ENCODE results near the gene APOL3.
"Not testable (repeated sequence)": the region's sequence is repeated elsewhere in the genome, so short reads cannot be mapped to it uniquely, and the experiment has no call there.

APOL3 gene

DNA sequence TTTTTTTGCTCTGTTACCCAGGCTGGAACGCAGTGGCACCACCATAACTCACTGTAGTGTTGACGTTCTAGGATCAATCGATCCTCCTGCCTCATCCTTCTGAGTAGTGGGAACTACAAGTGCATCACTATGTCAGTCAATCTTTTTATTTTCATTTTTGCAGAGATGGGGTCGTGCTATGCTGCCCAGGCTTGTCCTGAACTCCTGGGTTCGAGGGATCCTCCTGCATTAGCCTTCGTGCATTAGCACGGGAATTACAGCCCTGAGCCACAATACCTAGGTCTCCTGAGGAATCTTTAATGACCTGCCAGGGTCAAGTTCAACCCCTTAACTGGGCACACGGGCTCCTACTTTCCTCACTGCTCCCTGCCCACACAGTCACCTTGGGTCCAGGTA is 4.4 kb downstream of the APOL3 start:
- DNase-seq: no peak

DNA sequence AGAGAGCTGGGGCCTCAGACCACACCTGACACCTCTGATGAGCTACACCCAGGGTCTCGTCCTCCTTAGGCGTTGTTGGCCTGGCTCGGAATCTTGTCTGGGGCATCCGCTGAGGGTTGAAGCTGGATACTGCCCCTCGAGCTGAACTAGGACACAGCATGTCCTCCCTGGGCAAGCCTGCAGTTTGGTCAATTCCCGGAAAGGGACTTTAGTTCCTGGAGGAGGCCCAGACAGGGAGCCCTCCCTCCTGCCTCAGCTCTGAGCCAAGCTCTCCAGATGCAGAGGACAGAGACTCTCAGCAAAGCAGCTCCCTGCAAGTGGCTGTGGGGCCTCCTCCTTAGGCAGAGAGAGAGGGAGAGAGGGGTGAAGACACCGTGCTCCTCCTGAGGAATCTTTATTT is 4.9 kb downstream of the APOL3 start:
- peak in 1 of 2 experiments; percentile 13 for DNase-seq

DNA sequence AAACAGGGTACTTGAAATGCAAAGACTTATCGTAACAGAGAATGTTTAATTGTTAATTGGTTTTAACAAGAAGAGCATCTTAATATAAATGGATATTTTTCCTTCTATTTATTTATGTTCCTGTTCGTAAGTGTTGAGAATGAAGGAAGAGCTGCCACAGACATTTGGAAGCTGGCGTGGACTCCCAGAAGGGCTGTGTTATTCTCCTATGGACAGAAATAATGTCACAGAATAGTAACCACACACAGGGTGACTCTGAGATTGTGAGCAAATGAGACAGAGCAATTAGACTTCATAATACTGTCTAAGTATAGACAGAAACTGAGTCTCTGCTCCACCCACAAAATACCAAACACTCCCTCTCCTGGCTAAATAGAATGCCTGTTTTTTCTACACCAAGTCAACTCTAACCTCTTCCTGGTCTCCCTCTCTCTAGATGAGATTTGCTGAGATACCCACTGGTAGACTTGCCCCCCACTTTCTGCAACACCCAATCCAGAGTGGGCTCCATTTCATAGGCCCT is 6.1 kb downstream of the APOL3 start:
- no peak for DNase-seq

DNA sequence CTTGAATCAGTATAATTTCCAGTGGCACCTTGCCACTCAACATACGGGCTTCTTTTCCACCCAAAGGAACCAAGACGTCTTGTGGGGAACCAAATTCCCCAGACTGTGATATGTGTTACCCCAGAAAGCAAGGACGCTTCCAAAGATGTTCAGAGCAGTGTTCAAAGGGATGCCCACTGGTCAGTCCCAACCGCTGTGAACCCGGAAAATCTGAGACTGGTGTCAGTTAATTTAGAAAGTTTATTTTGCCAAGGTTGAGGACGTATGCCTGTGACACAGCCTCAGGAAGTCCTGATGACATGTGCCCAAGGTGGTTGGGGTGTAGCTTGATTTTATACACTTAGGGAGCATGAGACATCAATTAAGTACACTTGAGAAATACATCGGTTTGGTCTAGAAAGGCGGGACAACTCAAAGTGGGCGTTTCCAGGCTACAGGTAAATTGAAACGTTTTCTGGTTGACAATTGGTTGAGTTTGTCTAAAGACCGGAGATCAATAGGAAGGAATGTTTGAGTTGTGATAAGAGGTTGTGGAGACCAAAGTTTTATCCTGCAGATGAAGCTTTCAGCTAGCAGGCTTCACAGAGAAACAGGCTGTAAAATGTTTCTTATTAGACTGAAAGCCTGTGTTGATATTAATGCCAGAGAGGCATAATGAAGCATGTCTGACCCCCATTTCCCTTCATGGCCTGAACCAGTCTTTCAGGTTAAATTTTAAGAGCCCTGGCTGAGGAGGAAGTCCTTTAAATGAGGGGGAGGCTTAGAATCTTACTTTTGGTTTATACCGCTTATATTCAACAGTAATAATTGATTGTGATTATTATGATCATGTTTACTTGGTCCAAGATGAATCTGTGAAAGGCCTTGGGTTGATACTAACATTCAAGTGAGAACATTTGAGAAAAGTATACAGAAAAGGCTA is 6.8 kb downstream of the APOL3 start:
- DNase-seq: no peak

DNA sequence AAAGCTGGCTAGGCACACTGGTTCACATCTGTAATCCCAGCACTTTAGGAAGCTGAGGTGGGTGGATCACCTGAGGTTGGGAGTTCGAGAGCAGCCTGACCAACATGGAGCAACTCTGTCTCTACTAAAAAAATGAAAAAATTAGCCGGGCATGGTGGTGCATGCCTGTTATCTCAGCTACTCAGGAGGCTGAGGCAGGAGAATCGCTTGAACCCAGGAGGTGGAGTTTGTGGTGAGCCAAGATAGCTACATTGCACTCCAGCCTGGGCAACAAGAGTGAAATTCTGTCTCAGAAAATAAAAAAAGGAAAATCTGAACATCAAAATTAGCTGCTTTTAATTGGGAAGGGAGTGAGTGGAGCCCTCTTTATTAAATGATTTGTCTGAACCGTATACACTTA is 7.7 kb downstream of the APOL3 start:
- DNase-seq: not testable (repeated sequence)

DNA sequence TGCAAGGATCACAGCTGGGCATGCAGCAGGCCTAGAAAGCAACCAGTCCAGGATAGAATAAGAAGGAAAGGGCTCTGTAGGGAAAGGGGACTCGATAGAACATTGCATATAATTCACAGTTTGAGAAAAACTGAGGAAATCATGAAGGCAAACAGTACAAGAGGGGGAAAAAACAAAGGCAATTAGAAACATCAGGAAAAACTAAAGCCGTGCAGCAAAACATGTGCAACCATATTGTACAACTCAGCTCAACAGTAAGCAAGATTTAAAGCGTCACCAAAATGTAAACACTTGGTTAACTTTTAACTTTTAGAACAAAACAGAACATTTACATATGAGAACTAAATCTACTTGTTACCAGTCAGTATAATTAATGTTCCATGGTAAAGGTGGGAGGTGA is 8.5 kb downstream of the APOL3 start:
- DNase-seq: no peak

DNA sequence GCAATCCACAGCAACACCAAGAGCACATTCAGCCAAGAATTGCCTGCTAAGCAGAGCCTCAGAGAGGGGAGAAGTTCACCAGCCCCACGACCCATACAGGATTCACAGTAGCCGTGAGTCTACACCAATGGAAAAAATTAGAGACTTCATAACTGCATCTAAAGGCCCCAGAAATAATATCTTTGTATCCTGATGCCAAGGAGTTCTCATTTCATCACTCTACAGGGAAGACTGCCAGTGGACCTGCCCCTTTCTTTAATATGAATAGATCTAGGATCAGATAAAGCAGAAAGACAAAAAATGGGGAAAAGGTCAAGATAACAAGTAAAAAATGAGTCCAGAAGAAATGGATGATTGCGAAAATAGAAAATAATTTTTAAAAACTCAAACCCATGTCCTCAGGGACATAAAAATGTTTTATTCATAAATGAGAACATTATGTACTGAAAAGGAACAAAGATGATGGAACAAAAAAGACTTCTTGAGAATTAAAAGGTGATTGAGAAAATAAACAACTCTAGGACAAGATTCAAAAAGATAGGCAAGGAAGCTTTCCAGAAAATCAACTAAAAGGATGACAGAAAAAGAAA is 9.5 kb downstream of the APOL3 start:
- DNase-seq: no peak

DNA sequence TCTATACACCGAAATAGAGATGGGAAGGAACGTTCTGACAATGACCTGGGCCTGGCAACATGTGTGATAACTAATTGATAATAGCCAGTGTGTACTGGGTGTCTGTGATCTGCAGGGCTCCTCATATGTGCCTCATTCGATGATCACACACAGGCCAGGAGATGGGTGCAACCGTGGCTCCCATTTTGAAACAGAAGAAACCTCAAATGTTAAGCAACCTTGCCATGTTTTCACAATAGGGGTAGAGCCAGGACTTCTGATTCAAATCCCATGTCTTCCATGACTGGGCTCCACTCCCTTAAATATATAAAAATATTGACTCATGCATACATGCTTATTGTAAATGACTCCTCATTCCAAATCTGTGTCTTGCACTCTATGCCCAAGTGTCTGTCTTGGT is 11.1 kb downstream of the APOL3 start:
- DNase-seq: no peak

DNA sequence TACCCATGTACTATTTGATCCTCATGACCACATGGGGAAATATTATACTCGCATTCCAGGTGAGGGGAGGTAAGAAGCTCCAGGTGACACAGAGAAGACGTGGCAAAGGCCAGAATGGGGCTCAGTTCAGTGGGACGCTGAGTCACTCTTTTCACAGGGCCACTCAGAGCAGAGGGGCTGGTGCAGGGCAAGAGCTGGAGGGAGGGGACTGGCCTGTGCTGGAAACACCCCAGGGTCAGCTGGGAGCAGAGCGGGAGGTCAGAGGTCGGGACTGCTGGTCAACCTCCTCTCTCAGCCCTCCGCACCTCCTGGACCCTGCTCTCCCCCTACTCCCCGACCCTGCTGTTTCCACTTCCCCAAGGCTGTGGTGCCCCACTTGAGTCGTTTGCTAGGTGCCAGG is 12.1 kb downstream of the APOL3 start:
- no peak for DNase-seq

DNA sequence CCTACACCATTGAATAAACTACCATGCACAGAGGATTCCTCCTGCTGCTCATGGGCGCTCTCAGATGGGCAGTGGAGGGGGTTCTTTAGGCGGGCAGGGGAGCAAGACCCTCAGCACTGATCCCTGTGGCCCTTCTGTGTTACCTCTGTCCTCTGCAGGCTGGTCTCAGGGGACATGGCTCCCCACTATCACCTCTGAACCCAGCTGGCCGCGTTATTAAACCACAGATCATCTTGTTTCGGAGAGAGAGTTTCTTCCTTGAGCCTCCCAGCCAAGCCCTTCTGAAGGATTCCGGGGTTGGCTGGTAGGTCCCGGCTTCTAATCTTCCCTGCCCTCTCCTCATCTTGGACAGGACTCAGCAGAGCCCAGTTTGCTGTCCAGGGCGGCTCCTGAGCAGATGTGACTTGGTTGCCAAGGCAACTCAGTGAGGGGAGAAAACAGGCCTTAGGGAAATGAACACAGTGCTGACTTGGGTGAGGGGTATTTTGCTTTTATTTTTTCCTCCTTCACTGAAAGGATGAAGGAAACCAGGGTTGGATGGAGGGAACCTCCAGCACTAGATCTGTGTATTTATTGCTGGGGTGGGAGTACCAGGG is 13.3 kb downstream of the APOL3 start:
- DNase-seq: no peak

DNA sequence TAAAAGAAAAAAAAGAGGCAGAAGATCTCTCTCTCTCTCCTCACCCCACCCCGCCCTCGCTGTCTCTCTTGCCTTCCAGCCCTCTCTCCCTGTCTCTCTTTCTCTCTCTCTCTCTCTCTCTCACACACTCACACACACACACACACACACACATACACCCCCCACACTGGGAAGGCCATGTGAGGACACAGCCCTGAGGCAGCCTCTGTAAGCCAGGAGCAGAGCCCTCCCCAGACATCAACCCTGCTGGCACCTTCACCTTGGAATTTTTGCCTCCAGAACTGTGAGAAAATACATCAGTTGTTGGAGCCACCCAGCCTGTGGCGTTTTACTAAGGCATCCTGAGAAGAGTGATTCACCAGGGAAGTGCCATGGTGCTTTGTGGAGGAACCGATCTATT is 14.7 kb downstream of the APOL3 start:
- DNase-seq: no peak

DNA sequence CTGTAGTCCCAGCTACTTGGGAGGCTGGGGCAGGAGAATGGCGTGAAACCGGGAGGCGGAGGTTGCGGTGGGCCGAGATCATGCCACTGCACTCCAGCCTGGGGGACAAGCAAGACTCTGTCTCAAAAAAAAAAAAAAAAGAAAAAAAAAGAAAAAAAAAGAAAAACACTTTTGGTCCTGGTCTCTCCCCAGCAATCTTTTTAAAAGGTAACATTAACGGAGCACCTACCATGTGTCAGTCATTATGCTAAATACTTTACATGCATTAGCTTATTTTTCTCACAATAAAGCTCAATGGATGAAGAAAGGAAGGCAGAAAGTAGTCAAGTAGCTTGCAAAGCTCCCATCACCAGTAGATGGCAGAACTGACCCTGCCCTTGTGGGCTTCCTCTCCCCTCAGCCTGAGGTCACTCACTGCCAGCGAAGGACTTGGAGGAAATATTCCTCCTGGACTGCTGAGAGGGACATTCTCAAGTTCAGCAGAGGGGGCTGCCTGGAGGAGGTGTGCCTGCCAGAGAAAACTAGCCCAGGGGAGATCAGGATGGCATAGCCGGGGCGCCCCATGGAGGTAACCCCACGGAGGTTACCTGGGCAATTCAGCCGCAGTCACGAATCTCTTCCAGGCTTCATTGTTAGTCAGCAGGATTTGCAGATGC is 15.5 kb downstream of the APOL3 start:
- DNase-seq: peak in 1 of 2 experiments; percentile 36

DNA sequence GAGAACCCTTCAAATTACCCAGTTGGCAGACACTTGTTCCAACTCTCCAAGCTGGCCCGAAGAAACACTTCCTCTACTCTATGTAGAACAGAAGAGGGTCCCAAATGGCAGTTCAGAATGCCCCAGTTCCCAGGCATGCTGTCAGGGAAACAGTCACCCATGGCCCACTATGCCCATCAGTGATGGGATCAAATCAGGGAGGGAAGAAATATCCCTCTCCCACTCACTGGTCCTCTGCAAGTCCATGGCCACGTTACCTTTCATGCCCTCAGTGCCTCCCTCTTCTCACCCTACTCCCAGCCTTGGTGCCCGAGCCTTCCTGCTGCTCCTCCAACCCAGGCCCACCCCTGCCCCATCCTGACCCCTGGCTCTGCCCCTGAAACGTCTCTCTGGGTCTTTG is 16.6 kb downstream of the APOL3 start:
- DNase-seq: no peak

DNA sequence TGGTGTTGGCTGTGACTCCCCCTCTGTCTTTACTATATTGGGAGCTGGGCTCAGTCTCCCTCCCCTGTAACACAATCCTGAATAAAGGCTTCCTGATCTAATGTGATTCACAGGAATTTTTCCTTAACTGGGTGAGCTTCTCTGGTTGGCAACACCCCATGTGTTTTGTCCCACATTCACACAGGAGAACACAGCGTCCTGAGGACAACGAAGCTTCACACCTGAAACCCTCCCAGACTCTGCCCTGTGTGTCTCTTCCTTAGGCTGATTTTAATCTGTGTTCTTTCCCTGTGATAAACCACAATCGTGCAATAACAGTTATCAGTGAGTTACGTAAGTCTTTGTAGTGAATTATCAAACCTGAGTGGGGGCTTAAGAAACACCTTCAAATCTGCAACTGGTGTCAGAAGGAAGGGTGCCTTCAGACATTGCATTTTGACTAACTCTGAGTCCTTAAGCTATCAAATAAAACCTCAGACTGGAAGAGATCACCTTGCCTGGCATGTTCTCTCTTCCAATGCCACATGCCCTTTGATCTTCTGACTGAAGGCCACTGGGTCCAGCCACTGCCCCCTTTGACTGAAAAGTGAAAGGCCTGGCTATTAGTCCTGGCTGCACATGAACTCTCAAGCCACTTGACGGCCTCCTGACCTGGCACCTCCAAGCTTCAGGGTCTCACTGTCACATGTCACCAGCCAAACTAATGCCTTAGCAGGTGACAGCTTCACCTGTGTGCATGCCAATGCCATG is 17.3 kb downstream of the APOL3 start:
- DNase-seq: no peak

DNA sequence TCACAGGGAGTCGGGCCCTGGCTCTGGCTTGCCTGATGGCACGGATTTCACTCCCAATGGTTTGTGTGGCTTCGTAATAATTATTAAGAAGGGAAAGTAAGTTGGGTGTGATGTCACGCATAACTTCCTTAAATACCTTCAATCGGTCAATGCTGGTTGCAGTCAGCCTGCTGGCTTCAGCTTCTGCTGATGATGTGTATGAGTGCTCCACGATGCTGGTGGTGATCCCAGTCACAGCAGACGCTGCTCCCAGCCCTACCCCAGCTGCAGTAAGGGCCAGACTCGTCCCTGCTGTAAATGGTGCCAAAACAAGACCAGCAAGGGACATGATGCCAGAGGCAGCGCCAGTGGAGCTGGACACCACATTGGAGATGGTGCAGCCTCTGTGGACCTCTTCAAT is 19.1 kb downstream of the APOL3 start:
- no peak for DNase-seq

DNA sequence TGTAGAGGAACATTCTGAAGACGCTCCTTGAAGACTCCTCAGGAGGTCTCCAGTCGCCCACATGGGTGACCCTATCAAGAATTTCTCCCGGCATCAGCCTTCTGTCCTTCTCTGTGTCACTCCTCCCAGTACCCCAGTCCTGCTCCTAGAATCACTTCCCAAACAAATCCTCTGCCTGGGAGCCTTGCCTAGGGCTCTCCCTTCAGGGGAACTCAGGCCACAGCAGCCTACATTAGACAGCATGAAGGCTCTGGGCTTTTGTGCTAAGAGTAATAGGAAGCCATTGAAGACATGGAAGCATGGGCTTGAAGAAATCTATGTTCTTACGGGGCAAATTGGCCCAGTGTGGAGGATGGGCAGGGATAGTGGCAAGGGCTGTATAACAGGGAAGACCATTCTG is 21.8 kb downstream of the APOL3 start:
- DNase-seq: not testable (repeated sequence)

DNA sequence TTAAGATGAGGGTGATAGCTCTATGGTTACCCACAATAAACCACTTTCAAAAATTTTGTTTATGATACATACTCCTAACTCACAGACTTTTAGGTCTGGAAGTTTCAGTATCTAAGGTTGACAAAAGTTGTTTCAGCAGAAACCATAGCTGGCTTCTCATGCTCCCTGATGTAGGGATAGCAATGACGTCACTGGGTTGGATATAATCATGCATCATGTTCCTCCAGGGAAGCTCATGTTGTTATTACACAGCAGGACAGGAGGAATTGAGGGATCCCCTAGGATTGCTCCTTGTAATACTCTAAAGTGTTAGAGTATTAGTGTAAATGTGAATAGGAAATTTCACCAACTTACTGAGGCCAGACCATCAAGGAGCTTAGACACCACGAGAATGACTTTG is 23.6 kb downstream of the APOL3 start:
- DNase-seq: no peak

DNA sequence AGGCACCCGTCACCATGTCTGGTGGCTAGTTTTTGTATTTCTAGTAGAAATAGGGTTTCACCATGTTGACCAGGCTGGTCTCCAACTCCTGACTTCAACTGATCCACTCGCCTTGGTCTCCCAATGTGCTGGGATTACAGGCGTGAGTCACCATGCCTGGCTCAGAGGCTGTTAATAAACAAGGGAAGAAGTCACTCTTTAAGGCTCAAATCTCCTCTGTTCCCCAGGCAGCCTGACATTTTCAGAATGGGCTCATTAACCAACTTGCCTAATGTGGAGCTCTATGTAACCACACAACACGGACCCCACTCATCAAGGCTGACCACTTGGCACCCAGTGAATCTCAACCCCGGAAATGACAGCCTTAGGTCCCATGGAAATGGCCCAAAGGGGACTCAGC is 24.1 kb downstream of the APOL3 start:
- no peak for DNase-seq

DNA sequence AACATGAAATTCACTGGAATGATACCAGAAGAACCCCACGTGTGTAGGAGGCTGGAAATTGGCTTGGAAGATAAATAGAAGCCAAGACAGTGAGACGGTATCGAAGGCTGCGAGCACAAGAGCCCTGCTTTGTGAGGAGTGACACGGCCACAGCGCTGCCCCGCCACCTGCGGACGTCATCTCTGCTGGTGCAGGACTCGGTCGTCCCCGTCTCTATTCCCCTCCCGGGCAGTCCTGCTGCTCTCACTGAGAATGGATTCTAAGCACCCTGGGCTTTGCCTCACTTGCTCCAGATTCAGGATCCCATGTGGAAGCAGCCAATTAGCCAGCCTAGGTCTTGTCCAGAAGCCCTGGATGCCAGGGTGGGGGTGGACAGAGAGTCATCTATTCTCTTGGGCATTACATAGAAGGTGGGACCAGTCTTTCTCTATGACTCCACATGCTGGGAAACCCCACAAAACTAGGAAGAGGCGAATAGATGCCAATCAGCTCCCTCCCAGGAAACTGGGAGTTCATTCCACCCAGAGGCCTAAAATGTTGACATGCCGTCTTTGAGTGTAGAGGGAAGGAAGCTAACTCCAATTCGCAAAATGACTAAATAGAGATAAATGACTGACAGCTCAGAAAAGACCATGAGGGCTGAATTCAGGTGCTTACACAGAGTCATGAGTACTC is 25.1 kb downstream of the APOL3 start:
- no peak for DNase-seq

DNA sequence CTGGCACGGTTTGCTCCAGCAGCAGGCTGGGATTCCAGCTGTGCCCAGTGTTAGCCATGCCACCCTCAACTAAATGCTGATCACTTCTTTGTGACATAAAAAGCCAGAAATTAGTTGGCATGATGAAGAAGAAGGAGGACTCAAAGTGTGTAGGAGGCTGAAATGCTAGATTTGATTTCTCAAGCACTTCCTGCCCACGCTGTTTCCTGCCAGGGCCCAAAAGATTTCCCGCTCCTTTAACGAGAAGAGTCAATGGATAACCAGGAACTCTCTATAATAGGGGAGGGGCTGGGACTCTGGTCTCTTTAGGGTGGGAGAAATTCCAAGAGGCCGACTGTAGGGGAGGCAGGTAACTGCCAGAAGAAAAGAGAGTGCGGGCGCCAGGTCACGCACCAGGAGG is 26.4 kb downstream of the APOL3 start:
- peak in 1 of 2 experiments; percentile 16 for DNase-seq

DNA sequence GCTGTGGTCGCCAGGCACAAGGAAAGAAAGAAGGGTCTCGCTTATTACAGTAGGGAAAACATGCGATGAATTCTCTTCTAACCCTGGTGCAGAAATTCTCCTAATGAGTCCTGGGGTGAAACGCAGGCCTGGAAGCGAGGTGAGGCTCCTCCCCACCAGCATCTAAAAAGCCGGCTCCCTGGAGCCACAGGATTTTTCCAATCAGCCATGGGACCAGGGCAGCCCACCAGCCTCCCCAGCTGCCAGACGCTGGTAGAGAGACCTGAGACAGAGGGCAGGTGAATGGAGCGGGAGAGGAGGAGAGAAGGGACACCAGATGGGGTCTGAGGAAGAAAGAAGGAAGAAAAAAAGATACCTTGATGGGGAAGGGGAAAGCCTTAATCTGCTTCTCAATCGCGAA is 28.6 kb downstream of the APOL3 start:
- no peak for DNase-seq

Measured in activated CD4-positive, alpha-beta T cell treated with anti-CD3 and anti-CD28 coated beads, Interleukin-2, amount 50 U/mL, for 48 hours (primary cell).